Melanocyte of skin (primary cell): Measurements from ENCODE around the gene ZNF862. TPM values are rescaled to one million over a fixed set of nuclear protein-coding genes. Genes with fewer than 3 reads are reported as not detected.

Experiments
- small RNA-seq, 2 donors: library from RNA; depleted of rRNA; stranded (forward); fragments of <200 nt; gene quantifications; one replicate each; pipeline ENCODE3, GENCODE V24; 2012
- total RNA-seq, 2 donors: library from RNA; depleted of rRNA; stranded (reverse); fragments of >200 nt; gene quantifications; 2 replicates each; pipeline ENCODE4 v1.2.3, GENCODE V29; 2012

ZNF862 gene
- 1 to 10 TPM; 3.3 to 10.0 TPM for total RNA-seq

DNA sequence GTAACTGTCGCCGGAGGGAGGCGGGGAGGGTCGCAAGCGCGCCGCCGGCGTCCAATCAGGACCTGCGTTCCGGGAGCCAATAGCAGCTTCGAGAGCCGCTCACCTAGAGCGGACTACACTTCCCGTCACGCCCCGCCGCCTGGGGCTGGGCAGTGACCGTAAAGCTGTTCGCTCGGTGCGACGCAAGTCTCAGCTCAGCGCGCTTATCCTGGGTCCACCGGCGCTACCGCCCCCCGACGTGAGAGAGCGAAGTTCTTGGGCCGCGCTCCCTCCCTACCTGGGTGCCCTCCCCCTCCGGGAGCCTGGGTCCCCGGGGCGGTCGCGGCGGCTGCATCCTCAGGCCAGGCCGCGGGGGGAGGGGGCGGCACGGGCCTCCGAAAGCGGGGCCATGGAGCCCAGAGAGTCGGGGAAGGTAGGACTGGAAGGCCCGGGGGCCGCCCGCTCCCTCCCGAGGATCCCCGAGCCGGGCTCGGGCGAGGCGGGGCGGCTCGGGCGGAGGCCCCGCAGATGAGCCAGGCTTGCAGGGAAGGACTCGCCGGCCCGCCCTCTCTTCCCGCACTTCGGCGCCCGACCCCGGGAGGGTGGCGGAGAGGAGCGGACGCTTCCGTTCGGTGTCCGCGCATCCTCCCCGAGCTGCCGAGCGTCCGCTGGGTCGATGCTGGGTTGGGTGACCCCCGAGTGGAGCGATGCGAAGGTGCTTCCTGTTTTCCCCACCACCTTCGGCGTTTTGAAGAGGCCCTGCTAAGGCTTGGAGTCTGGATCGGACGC, at the start of gene ZNF862:
Gene ZNF862 (plus strand): TSS at position 152 of the 768 bp plus-strand sequence. CDS start 237 bp downstream, at position 389.

DNA sequence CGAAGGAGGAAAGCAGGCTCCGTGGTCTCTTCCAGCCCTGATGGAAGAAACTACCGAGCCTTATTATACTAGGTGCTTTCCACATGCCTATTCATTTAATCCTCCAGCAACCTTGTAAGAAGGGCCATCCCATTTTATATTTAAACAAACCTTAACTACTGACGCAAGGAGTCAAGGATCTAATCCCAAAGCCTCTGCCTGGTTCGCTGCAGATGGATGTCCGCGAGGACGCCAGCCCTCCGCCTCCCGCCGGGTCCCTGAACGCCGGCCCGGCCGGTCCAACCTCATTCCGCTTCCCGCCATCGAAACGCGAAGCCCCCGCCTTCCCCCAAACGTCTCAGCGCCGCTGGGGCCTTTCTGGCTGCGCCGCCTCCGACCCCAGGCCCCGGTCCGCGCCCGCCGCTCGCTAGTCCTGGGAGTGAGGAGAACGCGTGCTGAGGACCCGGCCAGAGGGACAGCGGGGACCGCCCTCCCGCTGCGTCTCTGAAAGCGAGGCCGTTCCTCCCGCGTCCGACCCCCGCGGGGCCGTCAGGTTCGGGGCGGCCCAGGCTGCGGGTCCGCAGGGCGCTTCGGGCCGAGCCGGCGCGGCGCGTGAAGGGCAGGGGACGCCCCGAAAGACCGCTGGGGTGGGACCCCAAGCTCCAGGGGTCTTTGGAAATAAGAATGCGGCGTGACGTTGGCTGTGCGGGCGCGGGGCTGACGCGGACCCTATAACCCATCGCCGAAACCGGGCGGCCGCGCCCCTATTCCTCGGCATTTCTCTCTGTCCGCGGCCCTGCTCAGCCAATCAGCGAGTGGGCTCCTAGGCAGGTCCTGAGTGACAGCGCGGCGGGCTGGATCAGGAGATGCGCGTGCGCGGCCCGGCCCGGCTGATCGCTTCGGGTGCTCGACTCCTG, 35.1 kb downstream of the ZNF862 start, which contains the start of gene ATP6V0E2:
Gene ATP6V0E2 (plus strand): TSS at position 896 of the 896 bp plus-strand sequence. CDS start 97 bp downstream, outside the sequence.

Small RNA genes lying within 50 kb of the gene (small RNA-seq; reads per million reads assigned to genes)
- gene AC093458.1, result 0 reads per million in 2 donors

Other genes starting within 250 kb of the ZNF862 start
- gene ZNF467, start 64.8 kb upstream of the ZNF862 start, total RNA-seq, result under 1 TPM; under 0.01 TPM
- 10 to 100 TPM; 33.0 to 57.1 TPM for gene ATP6V0E2, start 35.6 kb downstream of the ZNF862 start, total RNA-seq